Glomerular endothelial cell (primary cell): ENCODE data around the gene FDPS. TPM values are rescaled to one million over a fixed set of nuclear protein-coding genes. Genes with fewer than 3 reads are reported as not detected.
"Not testable (repeated sequence)": the region's sequence is repeated elsewhere in the genome, so short reads cannot be mapped to it uniquely, and the experiment has no call there.

ENCODE experiments used
- DNase-seq: peaks from one replicate; pipeline ENCODE4 v3.0.0-alpha.2; 2011; ENCODE audit warnings: low read depth, low spot score; ENCODE audit errors: extremely low read depth
- total RNA-seq: library from RNA; depleted of rRNA; stranded (reverse); fragments of >200 nt; gene quantifications from 2 replicates; pipeline ENCODE4 v1.2.3, GENCODE V29; 2015

Gene FDPS
- total RNA-seq, 1 donor from 2014 or later = 319 TPM

DNA sequence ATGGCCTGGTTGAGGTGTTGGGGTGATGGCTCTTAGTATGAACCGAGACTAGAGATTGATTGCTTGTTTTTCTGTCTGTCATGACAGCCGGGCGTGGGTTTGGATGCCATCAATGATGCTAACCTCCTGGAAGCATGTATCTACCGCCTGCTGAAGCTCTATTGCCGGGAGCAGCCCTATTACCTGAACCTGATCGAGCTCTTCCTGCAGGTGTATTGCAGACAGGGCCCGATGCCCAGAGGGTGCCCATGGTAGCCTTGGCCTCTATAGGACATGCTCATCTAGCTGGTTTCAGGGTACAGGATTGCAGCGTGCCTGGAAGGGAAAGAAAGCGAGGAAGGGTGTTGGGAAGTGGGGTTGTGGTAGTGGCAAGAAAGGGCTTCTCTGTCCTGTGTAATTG, 9.4 kb downstream of the FDPS start:
- no peak for DNase-seq

GRCh38 chr1:155319536-155319935, 10.9 kb downstream of the FDPS start:
- no peak for DNase-seq

DNA sequence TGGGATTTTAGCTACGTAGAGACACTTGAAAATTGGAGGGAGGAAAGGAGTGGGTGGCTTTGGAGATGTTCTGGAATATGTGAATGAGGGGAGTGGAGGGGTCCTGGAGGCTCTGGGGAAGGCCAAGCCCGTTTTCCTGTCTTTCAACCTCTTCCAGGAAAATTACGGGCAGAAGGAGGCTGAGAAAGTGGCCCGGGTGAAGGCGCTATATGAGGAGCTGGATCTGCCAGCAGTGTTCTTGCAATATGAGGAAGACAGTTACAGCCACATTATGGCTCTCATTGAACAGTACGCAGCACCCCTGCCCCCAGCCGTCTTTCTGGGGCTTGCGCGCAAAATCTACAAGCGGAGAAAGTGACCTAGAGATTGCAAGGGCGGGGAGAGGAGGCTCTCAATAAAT, 11.6 kb downstream of the FDPS start:
- DNase-seq = no peak

GRCh38 chr1:155320661-155321617, 12.3 kb downstream of the FDPS start, which contains the start of gene RUSC1:
RUSC1 (plus strand) TSS chr1:155320894; CDS start chr1:155321774, 880 bp downstream.
- no peak for DNase-seq

GRCh38 chr1:155321639-155322503, 13.2 kb downstream of the FDPS start:
- no peak for DNase-seq

DNA sequence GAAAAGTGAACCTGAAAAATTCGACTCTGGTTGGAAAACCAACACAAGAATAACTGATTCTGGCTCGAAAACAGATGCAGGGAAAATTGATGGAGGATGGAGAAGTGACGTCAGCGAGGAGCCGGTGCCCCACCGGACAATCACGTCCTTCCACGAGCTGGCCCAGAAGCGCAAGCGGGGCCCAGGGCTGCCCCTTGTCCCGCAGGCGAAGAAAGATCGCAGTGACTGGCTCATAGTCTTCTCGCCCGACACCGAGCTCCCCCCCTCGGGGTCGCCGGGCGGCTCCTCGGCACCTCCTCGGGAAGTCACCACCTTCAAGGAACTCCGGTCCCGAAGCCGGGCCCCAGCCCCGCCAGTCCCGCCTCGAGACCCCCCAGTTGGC, 13.9 kb downstream of the FDPS start:
- DNase-seq = no peak

DNA sequence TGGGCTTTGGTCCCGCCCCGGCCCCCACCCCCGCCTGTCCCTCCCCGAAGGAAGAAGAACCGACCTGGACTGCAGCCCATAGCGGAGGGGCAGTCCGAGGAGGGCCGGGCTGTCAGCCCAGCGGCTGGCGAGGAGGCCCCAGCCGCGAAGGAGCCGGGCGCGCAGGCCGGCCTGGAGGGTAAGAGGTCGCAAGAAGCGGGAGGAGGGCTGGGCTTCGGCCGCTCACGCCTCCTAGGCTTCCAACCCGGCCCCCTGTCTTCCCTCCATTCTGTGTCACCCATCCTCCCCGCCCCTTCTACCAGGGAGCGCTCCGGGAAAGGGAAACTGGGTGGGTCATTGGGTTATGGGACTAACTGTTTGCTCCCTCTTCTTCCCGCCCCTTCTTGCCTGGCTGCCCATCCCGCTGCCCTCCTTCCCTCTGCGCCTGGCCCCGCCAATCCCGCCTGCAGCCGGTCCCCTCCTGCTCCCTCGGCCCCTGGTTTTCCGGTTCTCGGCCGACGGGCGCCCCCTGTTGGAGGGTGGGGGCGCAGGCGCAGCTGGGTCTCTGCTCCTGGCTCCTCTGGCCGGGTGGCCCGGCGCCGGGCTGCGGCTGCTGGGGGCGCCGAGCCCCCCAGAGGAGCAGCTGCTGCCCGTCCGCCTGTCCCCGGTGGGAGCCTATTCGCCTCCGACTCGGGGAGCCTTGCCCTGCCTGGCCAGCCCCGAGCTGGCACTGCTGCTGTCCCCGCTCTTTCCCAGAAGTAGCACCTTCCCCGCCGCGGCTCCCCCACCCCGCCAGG, 14.5 kb downstream of the FDPS start:
- DNase-seq = no peak

DNA sequence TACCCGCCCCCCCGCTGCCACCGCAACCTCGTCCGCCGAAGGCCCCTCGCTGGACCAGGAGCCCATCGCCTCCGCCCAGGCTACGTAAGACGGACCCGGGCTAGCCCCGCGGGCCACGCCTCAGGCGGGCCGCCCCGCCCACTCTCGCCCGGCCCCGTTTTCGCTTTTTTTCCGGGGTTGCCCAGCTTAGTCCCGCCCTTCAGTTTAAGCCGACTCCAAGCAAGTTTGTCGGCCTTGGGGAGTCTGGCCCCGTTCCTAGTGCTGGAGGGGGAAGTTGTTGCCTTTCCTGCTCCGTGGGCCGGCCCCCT, 15.0 kb downstream of the FDPS start:
- no peak for DNase-seq

- DNase-seq = peak; percentile 42
Measured at GRCh38 chr1:155324037-155324716, 15.5 kb downstream of the FDPS start.

DNA sequence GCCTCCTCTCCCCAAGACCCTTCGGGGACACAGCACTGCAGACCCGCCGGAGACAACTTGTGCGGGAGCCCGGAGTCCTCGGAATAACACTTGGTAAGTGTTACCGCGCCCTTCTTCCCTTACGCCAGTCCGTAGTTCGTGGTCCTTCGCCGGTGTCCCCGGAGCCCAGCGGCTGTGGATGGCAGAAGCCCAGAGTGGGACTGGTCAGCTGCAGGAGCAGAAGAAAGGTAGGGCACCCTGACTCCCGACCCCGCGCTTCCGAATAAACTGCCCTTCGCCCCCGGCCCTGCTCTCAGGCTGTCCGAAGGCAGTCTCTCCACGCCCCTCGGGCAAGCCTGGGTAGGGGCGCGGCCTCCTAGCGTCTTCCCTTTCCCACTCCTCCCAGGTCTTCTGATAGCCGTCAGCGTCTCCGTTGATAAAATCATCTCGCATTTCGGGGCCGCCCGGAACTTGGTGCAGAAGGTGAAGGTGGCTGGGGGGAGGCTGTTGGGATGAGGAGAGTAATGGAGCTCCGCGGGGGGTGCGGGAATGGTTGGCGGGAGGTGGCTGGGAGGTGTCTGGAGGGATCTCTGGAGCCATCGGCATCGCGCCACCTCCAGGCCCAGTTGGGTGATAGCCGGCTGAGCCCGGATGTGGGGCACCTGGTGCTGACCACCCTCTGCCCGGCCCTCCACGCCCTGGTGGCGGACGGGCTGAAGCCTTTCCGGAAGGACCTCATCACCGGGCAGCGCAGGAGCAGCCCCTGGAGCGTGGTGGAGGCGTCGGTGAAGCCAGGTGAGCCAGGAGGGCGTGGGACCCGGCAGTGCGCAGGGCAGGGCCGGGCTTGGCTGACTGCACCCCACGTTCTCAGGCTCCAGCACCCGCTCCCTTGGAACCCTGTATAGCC, 16.3 kb downstream of the FDPS start:
- DNase-seq = no peak

GRCh38 chr1:155325603-155325893, 16.9 kb downstream of the FDPS start:
- no peak for DNase-seq

- no peak for DNase-seq
Measured at GRCh38 chr1:155326020-155326526, 17.4 kb downstream of the FDPS start.

- DNase-seq = no peak
Measured at GRCh38 chr1:155326631-155327037, 18.0 kb downstream of the FDPS start.

DNA sequence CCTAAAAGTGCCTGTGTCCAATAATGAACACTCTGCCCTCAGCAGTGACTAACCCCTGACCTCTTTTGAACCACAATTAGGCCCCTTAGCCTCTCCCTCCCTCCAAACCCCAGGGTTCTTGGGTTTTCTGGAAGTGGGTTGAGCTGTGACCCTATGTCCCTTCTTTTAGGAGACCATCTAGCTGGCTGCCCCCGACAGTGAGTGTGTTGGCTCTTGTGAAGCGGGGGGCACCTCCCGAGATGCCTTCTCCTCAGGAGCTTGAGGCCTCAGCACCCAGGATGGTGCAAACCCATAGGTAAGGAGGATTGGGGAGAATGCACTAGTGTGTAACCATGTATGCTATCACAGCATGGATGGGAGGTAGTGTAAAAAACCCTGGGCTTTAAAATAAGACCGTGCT, 19.3 kb downstream of the FDPS start:
- no peak for DNase-seq

GRCh38 chr1:155328856-155329255, 20.2 kb downstream of the FDPS start:
- DNase-seq = not testable (repeated sequence)

DNA sequence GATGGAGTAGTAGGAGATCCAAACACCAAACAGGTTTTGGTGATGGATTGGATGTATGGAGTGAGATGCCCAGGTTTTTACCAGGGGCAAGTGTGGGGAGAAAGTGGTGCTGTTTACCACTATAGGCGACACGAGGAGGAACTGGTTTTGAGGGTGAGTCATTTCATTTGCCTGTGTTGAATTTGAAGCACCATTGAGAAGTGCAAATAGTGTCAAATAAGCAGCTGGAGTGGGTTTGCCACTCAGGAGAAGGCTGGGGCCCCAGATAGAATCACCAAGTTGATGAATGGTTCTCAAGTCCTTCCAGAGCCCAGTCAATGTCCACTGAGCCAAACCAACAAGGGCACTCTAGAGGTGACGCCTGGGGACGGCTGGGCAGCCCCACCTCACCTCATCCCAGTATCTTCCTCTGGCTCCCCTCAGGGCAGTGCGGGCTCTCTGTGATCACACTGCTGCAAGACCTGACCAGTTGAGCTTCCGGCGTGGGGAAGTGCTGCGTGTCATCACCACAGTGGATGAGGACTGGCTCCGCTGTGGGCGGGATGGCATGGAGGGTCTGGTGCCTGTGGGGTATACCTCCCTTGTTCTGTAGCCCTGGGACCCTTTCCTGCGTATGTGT, 21.4 kb downstream of the FDPS start:
- no peak for DNase-seq

GRCh38 chr1:155334962-155335361, 26.3 kb downstream of the FDPS start:
- no peak for DNase-seq

GRCh38 chr1:155339515-155340097, 30.9 kb downstream of the FDPS start:
- no peak for DNase-seq

DNA sequence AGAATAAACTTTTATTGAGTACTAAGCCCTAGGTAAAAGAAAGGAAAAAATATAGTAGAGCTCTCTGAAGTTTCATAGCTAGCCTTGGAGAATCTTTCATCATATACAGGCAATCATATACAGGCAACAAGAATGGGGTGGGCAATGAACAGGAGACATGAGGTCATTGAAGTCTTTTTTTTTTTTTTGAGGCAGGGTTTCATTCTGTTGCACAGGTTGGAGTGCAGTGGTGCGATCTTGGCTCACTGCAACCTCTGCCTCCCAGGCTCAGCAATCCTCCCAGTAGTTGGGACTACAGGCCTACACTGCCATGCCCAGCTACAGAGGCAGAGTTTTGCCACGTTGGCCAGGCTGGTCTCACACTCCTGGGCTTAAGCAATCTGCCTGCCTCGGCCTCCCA, 34.2 kb downstream of the FDPS start:
- no peak for DNase-seq
